Measurements from ENCODE around the gene JAM3. TPM values are rescaled to one million over a fixed set of nuclear protein-coding genes. Genes with fewer than 3 reads are reported as not detected.

The JAM3 gene
- 12.5 TPM for polyA plus RNA-seq (2013)

DNA sequence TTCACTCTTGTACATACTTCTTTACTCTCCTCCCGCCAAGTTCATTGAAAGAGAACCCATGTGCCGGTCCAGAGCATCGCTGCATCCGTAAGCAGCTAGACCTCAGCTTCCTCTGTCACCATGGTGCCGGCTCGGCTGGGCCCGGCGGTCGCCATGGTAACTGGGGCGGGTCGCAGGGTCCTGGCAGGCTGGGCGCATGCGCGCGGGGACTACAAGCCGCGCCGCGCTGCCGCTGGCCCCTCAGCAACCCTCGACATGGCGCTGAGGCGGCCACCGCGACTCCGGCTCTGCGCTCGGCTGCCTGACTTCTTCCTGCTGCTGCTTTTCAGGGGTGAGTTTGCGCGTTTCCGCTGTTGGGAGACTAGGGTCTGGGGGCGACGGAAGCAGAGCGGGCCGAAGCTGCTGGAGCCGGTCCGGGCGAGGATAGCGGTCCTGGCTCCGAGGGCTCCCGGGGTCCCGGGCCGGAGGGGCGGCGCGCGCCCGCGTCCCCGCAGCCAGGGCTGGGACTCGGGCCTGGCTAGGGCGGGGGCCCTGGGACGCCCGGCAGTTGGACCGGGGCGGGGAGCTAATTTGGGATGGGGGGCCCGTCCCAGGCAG, at the start of gene JAM3:
Gene JAM3, plus strand, starts transcription at position 244 of the 597 bp plus-strand sequence. Its CDS starts 12 bp downstream, at position 256.
- POLR2A ChIA-PET: interaction anchor here (0.7 kb wide), 1 partner anchor 34 kb away, joined by 3 read pairs; no protein-coding TSS in a partner anchor

GRCh38 chr11:134019500-134019899, 49.4 kb upstream of the JAM3 start:
- DNase-seq: no peak
- Histone ChIP-seq H3K4me3 (ENCODE audit: control insufficient read depth in 1 of 7, extremely low read depth in 1 of 7, insufficient read depth in 4 of 7, low read depth in 2 of 7, low read length in 6 of 7) (no peak overlapping the region), H3K36me3 (ENCODE audit: control insufficient read depth in 4 of 4, insufficient read depth in 4 of 4, low read length in 3 of 4) (no peaks in the 10 kb centered on the region), H3K27ac (ENCODE audit: insufficient read depth in 1 of 2, low read depth in 1 of 2, low read length in 2 of 2, poor library complexity in 1 of 2, severe bottlenecking in 2 of 2) (no peak overlapping the region), H3K9me3 (ENCODE audit: control extremely low read depth in 1 of 5, control insufficient read depth in 4 of 5, insufficient read depth in 2 of 5, low read depth in 1 of 5, low read length in 4 of 5) (no peaks in the 10 kb centered on the region), H3K4me1 (ENCODE audit: control extremely low read depth in 1 of 4, control insufficient read depth in 4 of 4, insufficient read depth in 4 of 4, low read length in 3 of 4) (no peaks in the 10 kb centered on the region), H3K27me3 (replicated peaks in 2 of 5; ENCODE audit: control insufficient read depth in 4 of 5, insufficient read depth in 5 of 5, low read length in 4 of 5) (peaks cover 3 to 61% (median 17%) of the 10 kb centered on the region in 5 experiments)
- WGBS (ENCODE audit: insufficient coverage): 53% methylated on average over 5 of the region's 7 CpGs
- ChIA-PET POLR2A (no interaction called here), CTCF (interaction anchor here (0.9 to 2.2 kb wide), 2 partner anchors 10 to 117 kb away, joined by 3 to 8 read pairs; no protein-coding TSS in a partner anchor)

More for the DNA sequence above, at the start of gene JAM3:
- peak within 1 kb of the TSS; percentile 46 to 92 (median 77) for H3K4me3 ChIP-seq (ENCODE audit: control insufficient read depth in 1 of 7, extremely low read depth in 1 of 7, insufficient read depth in 4 of 7, low read depth in 2 of 7, low read length in 6 of 7)
- no peaks in the 10 kb centered on the region for H3K9me3 ChIP-seq (ENCODE audit: control extremely low read depth in 1 of 5, control insufficient read depth in 4 of 5, insufficient read depth in 2 of 5, low read depth in 1 of 5, low read length in 4 of 5)
- DNase-seq: peak; percentile 94 to 98 (median 98)
- H3K36me3 ChIP-seq (ENCODE audit: control insufficient read depth in 4 of 4, insufficient read depth in 4 of 4, low read length in 3 of 4): no peaks in the 10 kb centered on the region
- WGBS (ENCODE audit: insufficient coverage): under 1% methylated on average over 55 of the region's 57 CpGs
- peaks cover 0 to 15% (median 5%) of the 10 kb centered on the region in 4 experiments for H3K4me1 ChIP-seq (ENCODE audit: control extremely low read depth in 1 of 4, control insufficient read depth in 4 of 4, insufficient read depth in 4 of 4, low read length in 3 of 4)
- no peak within 1 kb of the TSS for H3K27ac ChIP-seq (ENCODE audit: insufficient read depth in 1 of 2, low read depth in 1 of 2, low read length in 2 of 2, poor library complexity in 1 of 2, severe bottlenecking in 2 of 2)
- CTCF ChIA-PET: interaction anchor here (0.9 to 1.2 kb wide), 4 partner anchors 9 to 70 kb away, joined by 3 to 7 read pairs (median 3); no protein-coding TSS in a partner anchor
- H3K27me3 ChIP-seq (replicated peaks in 2 of 5; ENCODE audit: control insufficient read depth in 4 of 5, insufficient read depth in 5 of 5, low read length in 4 of 5): no peaks in the 10 kb centered on the region

DNA sequence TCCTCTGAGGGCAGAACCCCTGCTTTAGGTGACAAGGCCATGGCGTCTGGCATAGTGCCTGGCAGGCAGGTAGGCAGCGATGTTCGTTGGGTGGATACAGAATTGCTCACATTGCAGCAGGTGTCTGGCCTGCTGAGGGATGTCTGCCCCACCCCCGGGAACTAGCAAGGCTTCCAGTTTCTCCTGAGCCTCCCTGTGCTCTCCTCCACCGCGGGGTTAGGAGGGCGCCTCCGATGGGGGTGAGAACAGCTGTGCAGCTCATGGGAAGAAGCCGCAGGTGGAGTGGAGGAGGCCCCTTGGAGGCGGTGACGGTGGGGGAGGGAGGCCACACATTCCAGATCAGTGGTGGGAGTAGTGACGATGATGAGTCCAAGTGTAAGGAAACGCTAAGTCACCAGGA, 48.3 kb upstream of the JAM3 start:
- DNase-seq: no peak
- ChIA-PET POLR2A (no interaction called here), CTCF (interaction anchor here (0.9 kb wide), 1 partner anchor 116 kb away, joined by 3 read pairs; no protein-coding TSS in a partner anchor)
- WGBS (ENCODE audit: insufficient coverage): 97% methylated on average over 13 of the region's 13 CpGs
- Histone ChIP-seq H3K4me1 (ENCODE audit: control extremely low read depth in 1 of 4, control insufficient read depth in 4 of 4, insufficient read depth in 4 of 4, low read length in 3 of 4) (no peaks in the 10 kb centered on the region), H3K4me3 (ENCODE audit: control insufficient read depth in 1 of 7, extremely low read depth in 1 of 7, insufficient read depth in 4 of 7, low read depth in 2 of 7, low read length in 6 of 7) (no peak overlapping the region), H3K27me3 (replicated peaks in 2 of 5; ENCODE audit: control insufficient read depth in 4 of 5, insufficient read depth in 5 of 5, low read length in 4 of 5) (peaks cover 2 to 55% (median 13%) of the 10 kb centered on the region in 5 experiments), H3K9me3 (ENCODE audit: control extremely low read depth in 1 of 5, control insufficient read depth in 4 of 5, insufficient read depth in 2 of 5, low read depth in 1 of 5, low read length in 4 of 5) (no peaks in the 10 kb centered on the region), H3K36me3 (ENCODE audit: control insufficient read depth in 4 of 4, insufficient read depth in 4 of 4, low read length in 3 of 4) (no peaks in the 10 kb centered on the region), H3K27ac (ENCODE audit: insufficient read depth in 1 of 2, low read depth in 1 of 2, low read length in 2 of 2, poor library complexity in 1 of 2, severe bottlenecking in 2 of 2) (no peak overlapping the region)

GRCh38 chr11:134021326-134021725, 47.5 kb upstream of the JAM3 start:
- POLR2A ChIA-PET: no interaction called here
- WGBS (ENCODE audit: insufficient coverage): 81% methylated on average over 5 of the region's 7 CpGs

GRCh38 chr11:134022748-134023147, 46.1 kb upstream of the JAM3 start:
- H3K36me3 ChIP-seq (ENCODE audit: control insufficient read depth in 4 of 4, insufficient read depth in 4 of 4, low read length in 3 of 4): no peaks in the 10 kb centered on the region
- POLR2A ChIA-PET: no interaction called here
- H3K27me3 ChIP-seq (replicated peaks in 2 of 5; ENCODE audit: control insufficient read depth in 4 of 5, insufficient read depth in 5 of 5, low read length in 4 of 5): peaks cover 0 to 51% (median 14%) of the 10 kb centered on the region in 5 experiments
- WGBS (ENCODE audit: insufficient coverage): 93% methylated on average over 8 of the region's 9 CpGs
- H3K9me3 ChIP-seq (ENCODE audit: control extremely low read depth in 1 of 5, control insufficient read depth in 4 of 5, insufficient read depth in 2 of 5, low read depth in 1 of 5, low read length in 4 of 5): no peaks in the 10 kb centered on the region
- H3K4me1 ChIP-seq (ENCODE audit: control extremely low read depth in 1 of 4, control insufficient read depth in 4 of 4, insufficient read depth in 4 of 4, low read length in 3 of 4): no peaks in the 10 kb centered on the region
- DNase-seq: no peak
- no peak overlapping the region for H3K4me3 ChIP-seq (ENCODE audit: control insufficient read depth in 1 of 7, extremely low read depth in 1 of 7, insufficient read depth in 4 of 7, low read depth in 2 of 7, low read length in 6 of 7)
- CTCF ChIA-PET: no interaction called here
- H3K27ac ChIP-seq (ENCODE audit: insufficient read depth in 1 of 2, low read depth in 1 of 2, low read length in 2 of 2, poor library complexity in 1 of 2, severe bottlenecking in 2 of 2): no peak overlapping the region

More at GRCh38 chr11:134021326-134021725, 47.5 kb upstream of the JAM3 start:
- CTCF ChIA-PET: no interaction called here
- H3K27me3 ChIP-seq (replicated peaks in 2 of 5; ENCODE audit: control insufficient read depth in 4 of 5, insufficient read depth in 5 of 5, low read length in 4 of 5): peaks cover 0 to 52% (median 13%) of the 10 kb centered on the region in 5 experiments
- no peak overlapping the region for H3K27ac ChIP-seq (ENCODE audit: insufficient read depth in 1 of 2, low read depth in 1 of 2, low read length in 2 of 2, poor library complexity in 1 of 2, severe bottlenecking in 2 of 2)
- no peaks in the 10 kb centered on the region for H3K36me3 ChIP-seq (ENCODE audit: control insufficient read depth in 4 of 4, insufficient read depth in 4 of 4, low read length in 3 of 4)
- no peaks in the 10 kb centered on the region for H3K9me3 ChIP-seq (ENCODE audit: control extremely low read depth in 1 of 5, control insufficient read depth in 4 of 5, insufficient read depth in 2 of 5, low read depth in 1 of 5, low read length in 4 of 5)
- H3K4me3 ChIP-seq (ENCODE audit: control insufficient read depth in 1 of 7, extremely low read depth in 1 of 7, insufficient read depth in 4 of 7, low read depth in 2 of 7, low read length in 6 of 7): no peak overlapping the region
- DNase-seq: no peak
- no peaks in the 10 kb centered on the region for H3K4me1 ChIP-seq (ENCODE audit: control extremely low read depth in 1 of 4, control insufficient read depth in 4 of 4, insufficient read depth in 4 of 4, low read length in 3 of 4)

DNA sequence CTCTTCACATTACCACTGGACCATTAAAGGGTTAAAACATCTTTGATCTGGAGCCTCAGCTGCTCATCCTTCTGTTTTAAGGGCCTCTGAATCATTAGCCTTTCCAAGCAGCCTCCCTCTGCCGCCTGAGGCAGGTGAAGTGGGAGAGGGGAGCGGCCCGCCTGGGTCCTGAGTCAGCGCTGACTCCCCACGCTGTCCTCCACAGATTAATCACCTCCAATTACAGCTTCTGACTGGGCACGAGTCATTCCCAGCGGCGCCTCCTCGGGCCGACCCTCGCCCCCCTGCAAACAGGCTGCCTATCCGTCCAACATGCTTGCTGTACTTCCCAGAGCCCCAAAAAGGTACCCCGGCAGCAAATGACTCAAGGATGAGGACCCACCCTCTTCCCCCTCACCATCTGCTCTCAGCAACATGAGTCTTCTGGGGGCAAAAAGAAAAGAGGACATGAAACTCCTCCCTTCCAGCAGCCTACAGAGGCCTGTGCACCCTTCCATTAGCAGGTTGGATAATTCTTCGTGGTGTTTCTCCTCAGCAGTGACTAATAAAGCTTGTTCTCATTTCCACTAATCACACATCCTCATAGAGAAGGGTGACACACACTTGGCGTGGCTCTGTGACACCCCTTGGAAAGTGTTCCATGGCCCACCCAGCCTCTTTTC, 44.3 kb upstream of the JAM3 start:
- Histone ChIP-seq H3K27ac (ENCODE audit: insufficient read depth in 1 of 2, low read depth in 1 of 2, low read length in 2 of 2, poor library complexity in 1 of 2, severe bottlenecking in 2 of 2) (no peak overlapping the region), H3K27me3 (replicated peaks in 2 of 5; ENCODE audit: control insufficient read depth in 4 of 5, insufficient read depth in 5 of 5, low read length in 4 of 5) (peaks cover 0 to 52% (median 22%) of the 10 kb centered on the region in 5 experiments), H3K4me3 (ENCODE audit: control insufficient read depth in 1 of 7, extremely low read depth in 1 of 7, insufficient read depth in 4 of 7, low read depth in 2 of 7, low read length in 6 of 7) (no peak overlapping the region), H3K9me3 (ENCODE audit: control extremely low read depth in 1 of 5, control insufficient read depth in 4 of 5, insufficient read depth in 2 of 5, low read depth in 1 of 5, low read length in 4 of 5) (no peaks in the 10 kb centered on the region), H3K36me3 (ENCODE audit: control insufficient read depth in 4 of 4, insufficient read depth in 4 of 4, low read length in 3 of 4) (no peaks in the 10 kb centered on the region), H3K4me1 (ENCODE audit: control extremely low read depth in 1 of 4, control insufficient read depth in 4 of 4, insufficient read depth in 4 of 4, low read length in 3 of 4) (no peaks in the 10 kb centered on the region)
- ChIA-PET POLR2A (interaction anchor here (0.7 kb wide), 1 partner anchor 30 kb away, joined by 3 read pairs; no protein-coding TSS in a partner anchor), CTCF (interaction anchor here (1.1 kb wide), 1 partner anchor 13 kb away, joined by 3 read pairs; no protein-coding TSS in a partner anchor)
- 82% methylated on average over 13 of the region's 15 CpGs for WGBS (ENCODE audit: insufficient coverage)
- no peak for DNase-seq

- H3K4me3 ChIP-seq (ENCODE audit: control insufficient read depth in 1 of 7, extremely low read depth in 1 of 7, insufficient read depth in 4 of 7, low read depth in 2 of 7, low read length in 6 of 7): no peak overlapping the region
- DNase-seq: no peak
- ChIA-PET CTCF (interaction anchor here (0.8 to 1.1 kb wide), 2 partner anchors 14 to 110 kb away, joined by 3 read pairs; no protein-coding TSS in a partner anchor), POLR2A (interaction anchor here (0.7 kb wide), 1 partner anchor 29 kb away, joined by 3 read pairs; no protein-coding TSS in a partner anchor)
- H3K27ac ChIP-seq (ENCODE audit: insufficient read depth in 1 of 2, low read depth in 1 of 2, low read length in 2 of 2, poor library complexity in 1 of 2, severe bottlenecking in 2 of 2): no peak overlapping the region
- H3K27me3 ChIP-seq (replicated peaks in 2 of 5; ENCODE audit: control insufficient read depth in 4 of 5, insufficient read depth in 5 of 5, low read length in 4 of 5): peaks cover 0 to 47% (median 22%) of the 10 kb centered on the region in 5 experiments
- H3K36me3 ChIP-seq (ENCODE audit: control insufficient read depth in 4 of 4, insufficient read depth in 4 of 4, low read length in 3 of 4): no peaks in the 10 kb centered on the region
- H3K9me3 ChIP-seq (ENCODE audit: control extremely low read depth in 1 of 5, control insufficient read depth in 4 of 5, insufficient read depth in 2 of 5, low read depth in 1 of 5, low read length in 4 of 5): no peaks in the 10 kb centered on the region
- H3K4me1 ChIP-seq (ENCODE audit: control extremely low read depth in 1 of 4, control insufficient read depth in 4 of 4, insufficient read depth in 4 of 4, low read length in 3 of 4): no peaks in the 10 kb centered on the region
- 94% methylated on average over 10 of the region's 12 CpGs for WGBS (ENCODE audit: insufficient coverage)
Observed at GRCh38 chr11:134025082-134025429, 43.8 kb upstream of the JAM3 start.

All from common myeloid progenitor, CD34-positive (primary cell).